HFF-Myc (cell line): Measurements from ENCODE around the gene ACOX3.

Source experiments
- DNase-seq: peaks from one replicate; pipeline ENCODE4 v3.0.0-alpha.2; 2011; ENCODE audit warnings: low read depth; ENCODE audit errors: extremely low read depth
- H3K4me3 ChIP-seq: replicated peaks from 2 replicates; pipeline ENCODE4 v1.5.1; 2011; ENCODE audit warnings: low read depth, mild to moderate bottlenecking, control low read depth, low read length
- CTCF ChIP-seq: IDR thresholded peaks from 2 replicates; pipeline ENCODE4 v1.5.1; 2012; ENCODE audit warnings: mild to moderate bottlenecking, low read depth, low read length, control low read depth; ENCODE audit errors: missing control alignments

ACOX3 gene

GRCh38 chr4:8329560-8329858 is 111.0 kb downstream of the ACOX3 start:
- H3K4me3 ChIP-seq = no peak overlapping the region
- no peak for DNase-seq
- no peak for TF ChIP-seq CTCF

- DNase-seq = no peak
- TF ChIP-seq CTCF = no peak
- no peak overlapping the region for H3K4me3 ChIP-seq
Observed at GRCh38 chr4:8328866-8329559, 111.5 kb downstream of the ACOX3 start.

- no peak overlapping the region for H3K4me3 ChIP-seq
- no peak for TF ChIP-seq CTCF
- no peak for DNase-seq
Observed at GRCh38 chr4:8328456-8328855, 112.1 kb downstream of the ACOX3 start.

DNA sequence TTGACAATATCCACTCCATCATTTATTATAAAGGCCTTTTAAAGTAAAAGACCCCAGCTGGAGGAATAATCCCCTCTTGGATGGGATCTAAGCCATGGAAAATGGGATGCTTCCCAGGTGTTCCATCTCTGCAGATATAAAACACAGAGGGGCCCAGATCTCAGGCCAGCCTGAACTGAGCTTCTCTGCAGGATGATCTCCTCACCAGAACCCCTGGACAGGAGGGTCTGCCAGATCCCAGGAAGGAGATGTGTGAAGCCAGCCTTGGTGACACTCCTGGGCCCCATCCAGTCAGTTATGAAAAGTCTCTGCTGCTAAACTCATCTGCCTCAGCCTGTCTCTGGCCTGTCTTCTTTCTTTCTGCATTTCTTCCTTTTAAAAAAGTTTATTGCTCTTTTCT is 114.3 kb downstream of the ACOX3 start:
- DNase-seq = no peak
- no peak for TF ChIP-seq CTCF
- H3K4me3 ChIP-seq = no peak overlapping the region

DNA sequence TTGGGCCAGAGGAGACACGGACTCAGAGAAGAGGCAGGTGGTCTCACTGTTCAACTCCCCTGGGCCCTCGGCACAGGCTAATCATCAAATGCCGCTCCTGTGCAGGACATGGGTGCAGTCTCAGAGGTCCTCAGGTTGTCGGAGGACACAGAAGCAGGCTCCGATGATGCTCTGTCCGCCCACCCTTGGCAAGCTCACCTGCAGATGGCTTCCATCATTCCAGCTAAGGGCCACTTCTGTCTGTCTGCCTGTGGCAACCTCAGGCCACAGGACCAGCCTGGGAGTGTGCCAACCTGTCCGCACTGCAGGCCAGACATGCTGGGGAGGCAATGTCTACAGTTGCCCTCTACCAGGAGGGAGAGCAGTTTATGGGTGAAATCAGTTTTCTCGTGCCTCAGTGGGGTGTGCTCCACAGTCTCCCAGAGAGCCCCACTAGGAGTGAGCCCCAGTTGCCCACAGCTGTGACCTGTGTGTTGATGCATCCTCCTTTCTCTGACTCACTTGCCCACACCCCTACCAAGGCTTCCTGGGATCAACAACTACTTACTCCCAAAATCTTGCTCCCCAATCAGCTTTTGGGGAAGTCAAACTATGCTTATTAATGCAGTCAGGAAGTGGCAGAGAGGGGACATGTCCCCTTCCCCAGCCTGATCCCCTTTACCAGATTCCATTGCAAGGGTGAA is 115.1 kb downstream of the ACOX3 start:
- TF ChIP-seq CTCF = no peak
- no peak overlapping the region for H3K4me3 ChIP-seq
- no peak for DNase-seq

DNA sequence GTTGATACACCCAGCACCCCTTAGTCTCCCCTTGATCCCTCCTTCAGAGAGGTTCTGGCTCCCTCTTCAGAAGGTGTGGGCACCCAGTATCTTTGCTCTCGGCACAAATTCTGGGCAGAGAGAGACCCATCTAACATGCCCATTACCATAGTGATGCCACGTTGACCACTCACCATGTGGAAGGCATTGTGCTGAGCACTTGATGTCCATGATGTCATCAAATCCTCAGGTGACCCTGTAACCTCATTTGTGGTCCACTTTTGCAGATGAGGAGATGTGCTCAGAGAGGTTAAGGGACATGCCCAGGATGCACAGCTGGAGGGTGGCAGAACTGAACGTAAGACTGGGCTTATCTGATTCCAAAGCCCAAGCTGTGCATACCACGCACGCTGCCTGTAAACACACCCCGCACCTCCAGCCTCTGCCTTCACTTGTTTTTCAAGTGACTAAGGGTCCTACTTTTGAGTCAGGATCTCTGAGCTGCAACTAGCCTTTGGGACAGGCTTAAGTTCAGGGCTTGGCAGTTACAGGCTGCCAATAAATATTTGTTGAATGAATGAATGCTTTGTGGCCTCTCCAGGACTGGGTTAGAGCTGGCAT is 115.8 kb downstream of the ACOX3 start:
- DNase-seq = no peak
- no peak for TF ChIP-seq CTCF
- H3K4me3 ChIP-seq = no peak overlapping the region
